Rectal smooth muscle tissue (tissue), 1 donor: ENCODE results near the gene ST6GALNAC6.

ENCODE experiments used
- H3K27ac ChIP-seq: one replicate; pipeline ENCODE4 v1.7.0; 2013; ENCODE audit warnings: low read depth, low read length, inconsistent platforms
- H3K27me3 ChIP-seq: one replicate; pipeline ENCODE4 v1.7.0; 2013; ENCODE audit warnings: low read length; ENCODE audit not compliant: control insufficient read depth, insufficient read depth
- H3K36me3 ChIP-seq: one replicate; pipeline ENCODE4 v1.7.0; 2013; ENCODE audit warnings: low read length; ENCODE audit not compliant: control insufficient read depth, insufficient read depth
- H3K4me1 ChIP-seq: one replicate; pipeline ENCODE4 v1.7.0; 2013; ENCODE audit warnings: low read length; ENCODE audit not compliant: control insufficient read depth, insufficient read depth
- H3K4me3 ChIP-seq: one replicate; pipeline ENCODE4 v1.7.0; 2013; ENCODE audit warnings: low read length
- H3K9ac ChIP-seq: one replicate; pipeline ENCODE4 v1.7.0; 2013; ENCODE audit warnings: low read length

ST6GALNAC6 gene

DNA sequence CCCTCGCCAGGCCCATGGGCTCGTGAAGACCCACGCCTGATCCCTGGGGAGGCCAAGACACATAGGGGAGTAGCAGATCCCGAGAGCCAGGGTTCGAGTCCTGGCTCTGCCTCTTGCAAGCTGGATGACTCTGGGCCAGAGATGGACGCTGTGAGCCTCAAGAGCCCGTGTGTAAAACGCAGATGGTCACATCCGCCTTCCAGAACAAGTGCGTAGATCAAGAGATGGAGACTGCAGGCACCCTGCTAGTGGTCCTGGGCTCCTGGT lies 9.2 kb upstream of the ST6GALNAC6 start:
- peaks cover 9% of the 10 kb centered on the region for H3K36me3 ChIP-seq
- no peak overlapping the region for H3K4me3 ChIP-seq
- no peaks in the 10 kb centered on the region for H3K4me1 ChIP-seq
- no peaks in the 10 kb centered on the region for H3K27me3 ChIP-seq
- H3K9ac ChIP-seq: no peak overlapping the region
- no peak overlapping the region for H3K27ac ChIP-seq

DNA sequence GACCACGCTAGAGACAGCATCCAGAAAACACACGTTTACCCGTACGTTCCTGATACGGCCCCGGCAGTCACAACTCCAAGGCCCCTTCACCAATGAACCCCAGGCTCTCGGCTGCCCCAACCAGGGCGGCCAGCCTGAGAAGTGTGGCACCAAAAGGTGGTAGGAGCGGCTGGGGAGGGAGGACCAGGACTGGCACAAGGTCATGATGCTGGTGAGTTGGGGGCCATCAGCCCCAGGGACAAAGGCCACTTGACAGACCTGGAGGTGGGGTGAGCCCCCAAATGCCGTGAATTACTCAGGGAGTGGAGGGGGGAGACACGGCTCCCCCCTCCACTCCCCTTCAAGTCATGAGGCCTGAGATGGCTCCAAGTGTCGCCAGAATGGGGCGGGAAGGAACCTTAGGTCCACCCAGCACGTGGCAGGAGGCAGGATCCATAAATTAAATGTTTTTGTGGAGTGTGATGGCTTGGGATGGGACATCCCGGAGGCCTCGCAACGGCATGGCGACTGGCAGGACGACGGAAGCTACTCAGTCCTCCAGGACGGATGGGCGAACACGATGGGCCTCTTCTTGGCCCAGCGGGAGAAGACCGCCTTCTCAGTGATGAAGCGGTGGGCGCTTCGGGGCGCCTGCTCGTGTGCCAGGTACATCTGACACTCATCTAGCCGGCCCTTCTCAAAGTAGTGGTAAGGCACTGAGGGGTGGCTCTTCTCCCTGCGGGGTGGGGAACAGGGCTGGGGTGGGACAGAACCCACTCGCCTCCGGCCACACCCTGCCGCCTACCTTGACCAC lies 8.7 kb upstream of the ST6GALNAC6 start:
- Histone ChIP-seq H3K27me3 (no peaks in the 10 kb centered on the region), H3K36me3 (peaks cover 9% of the 10 kb centered on the region), H3K9ac (no peak overlapping the region), H3K4me1 (no peaks in the 10 kb centered on the region), H3K4me3 (no peak overlapping the region), H3K27ac (no peak overlapping the region)

DNA sequence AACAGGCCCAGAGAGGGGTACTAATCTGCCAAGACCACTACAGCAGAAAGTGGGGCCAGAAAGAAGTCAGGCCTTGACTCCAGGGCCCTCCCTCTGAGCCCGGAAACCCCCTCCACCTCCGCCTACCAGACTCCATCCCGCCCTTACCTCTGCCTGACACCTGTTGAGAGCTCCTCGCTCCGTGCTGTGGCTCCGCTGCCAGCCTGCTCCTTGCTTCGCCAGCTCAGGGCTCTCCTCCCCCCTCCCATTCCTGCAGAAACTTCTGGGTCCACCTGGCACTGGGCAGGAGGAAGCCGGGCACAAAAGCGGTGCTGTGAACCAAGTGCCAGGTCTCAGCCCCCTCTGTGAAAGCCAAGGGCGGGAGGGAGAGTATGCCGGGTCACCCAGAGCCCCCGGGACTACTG lies 6.4 kb upstream of the ST6GALNAC6 start:
- Histone ChIP-seq H3K36me3 (no peaks in the 10 kb centered on the region), H3K9ac (peak overlapping the region; percentile 66), H3K4me1 (no peaks in the 10 kb centered on the region), H3K4me3 (peak overlapping the region; percentile 54), H3K27ac (no peak overlapping the region), H3K27me3 (no peaks in the 10 kb centered on the region)

DNA sequence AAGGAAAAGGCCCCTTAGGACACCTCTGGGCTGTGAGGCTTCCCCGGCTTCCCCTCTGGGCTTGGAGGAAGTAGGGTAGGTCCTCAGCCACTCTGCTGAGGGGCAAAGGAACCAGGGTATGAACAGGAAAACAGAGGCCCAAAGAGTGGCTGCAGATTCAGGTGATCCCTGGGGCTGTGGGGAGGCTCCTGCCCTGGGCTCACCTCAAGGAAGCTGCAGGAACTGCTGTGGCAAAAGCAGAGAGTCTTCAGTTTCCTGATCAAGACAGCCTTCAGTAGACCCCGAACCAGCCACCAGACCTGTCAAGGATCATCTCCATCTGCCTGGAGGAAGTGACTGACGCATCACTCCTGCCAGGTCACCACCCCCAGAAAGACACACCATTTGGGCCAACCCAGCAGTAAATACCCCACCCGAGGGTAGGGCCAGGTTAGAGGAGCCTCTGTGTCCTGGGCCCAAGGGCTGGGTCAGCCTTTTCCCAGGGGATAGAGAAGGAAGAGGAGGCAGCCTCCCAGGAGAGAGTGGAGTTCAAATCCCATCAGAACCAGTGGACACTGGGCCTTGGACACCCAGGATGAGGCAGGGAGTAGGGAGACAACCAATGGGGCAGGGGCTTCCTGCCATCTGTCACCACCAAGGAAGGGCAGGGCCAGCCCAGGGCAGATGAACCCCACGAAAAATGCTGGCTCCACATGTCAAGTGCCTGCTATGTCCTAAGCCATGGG lies 5.8 kb upstream of the ST6GALNAC6 start:
- Histone ChIP-seq H3K9ac (peak overlapping the region; percentile 66), H3K4me3 (peak overlapping the region; percentile 54), H3K36me3 (no peaks in the 10 kb centered on the region), H3K4me1 (no peaks in the 10 kb centered on the region), H3K27me3 (no peaks in the 10 kb centered on the region), H3K27ac (peak overlapping the region; percentile 27)

DNA sequence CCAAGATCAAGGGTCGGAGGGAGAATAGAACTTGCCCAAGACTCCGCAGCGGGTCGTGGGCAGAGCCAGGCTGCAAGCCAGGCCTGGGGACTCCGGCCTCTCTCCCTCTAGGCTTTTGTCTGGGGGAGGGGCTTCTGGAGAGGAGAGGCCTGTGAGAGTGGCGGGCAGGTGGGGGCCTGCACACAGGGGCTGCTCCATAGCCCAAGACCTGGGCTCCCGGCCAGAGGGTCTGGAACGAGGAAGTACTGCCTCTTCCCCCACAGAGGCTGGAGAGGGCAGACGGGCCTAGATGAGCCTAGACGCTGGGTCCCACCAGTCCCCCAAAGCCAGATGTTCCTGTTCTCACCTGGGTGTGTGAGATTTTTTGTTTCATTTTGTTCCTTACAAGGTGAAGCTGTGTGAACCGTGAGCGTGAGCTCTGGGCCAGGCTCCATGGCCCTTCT lies 5.2 kb upstream of the ST6GALNAC6 start:
- peak overlapping the region; percentile 54 for H3K4me3 ChIP-seq
- peak overlapping the region; percentile 66 for H3K9ac ChIP-seq
- H3K27ac ChIP-seq: peak overlapping the region; percentile 27
- no peaks in the 10 kb centered on the region for H3K36me3 ChIP-seq
- peaks cover 5% of the 10 kb centered on the region for H3K4me1 ChIP-seq
- no peaks in the 10 kb centered on the region for H3K27me3 ChIP-seq

DNA sequence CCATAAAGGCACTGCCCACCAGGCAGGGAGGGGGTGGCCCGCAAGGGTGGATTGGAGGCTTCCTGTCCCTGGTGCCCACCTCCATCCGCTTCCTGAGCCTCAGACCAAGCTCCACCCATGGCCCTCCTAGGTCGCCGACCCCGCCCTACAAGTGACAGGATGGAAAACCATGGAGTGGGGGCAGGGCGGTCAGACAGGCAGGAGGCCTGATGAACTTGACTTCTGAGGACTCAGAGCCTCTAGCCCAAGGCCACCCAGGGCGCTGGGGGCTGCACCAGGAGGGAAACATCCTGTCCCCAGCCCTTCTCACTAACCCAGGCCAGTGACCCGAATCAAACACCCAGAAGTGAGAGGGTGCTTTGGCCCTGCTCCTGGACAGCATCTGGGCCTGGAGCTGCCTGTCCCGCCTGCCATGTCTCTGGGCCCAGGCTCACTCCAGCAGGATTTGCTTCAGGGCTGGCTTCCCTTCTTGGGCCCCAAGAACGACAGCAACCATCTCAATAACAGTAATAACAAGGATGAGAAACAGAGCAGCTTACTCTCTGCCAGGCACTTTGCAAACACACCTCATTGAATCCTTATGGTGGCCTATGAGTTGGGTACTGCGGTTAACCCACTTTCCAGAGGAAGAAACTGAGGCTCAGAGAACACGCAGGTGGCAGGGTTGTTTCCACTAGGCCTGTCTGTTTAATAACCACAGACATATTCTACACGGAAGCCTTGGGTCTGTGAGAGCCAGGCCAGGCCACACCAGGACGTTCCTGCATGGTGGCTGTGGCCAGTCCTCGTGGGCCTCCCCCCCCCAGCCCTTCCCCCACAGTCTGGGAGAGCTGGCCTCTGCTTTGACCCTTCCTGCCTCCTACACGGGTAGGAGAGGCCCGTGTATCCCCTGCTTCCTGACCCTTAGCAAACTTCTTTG lies 4.4 kb upstream of the ST6GALNAC6 start:
- no peaks in the 10 kb centered on the region for H3K27me3 ChIP-seq
- no peak overlapping the region for H3K27ac ChIP-seq
- H3K36me3 ChIP-seq: no peaks in the 10 kb centered on the region
- H3K4me3 ChIP-seq: peak overlapping the region; percentile 54
- peaks cover 5% of the 10 kb centered on the region for H3K4me1 ChIP-seq
- peak overlapping the region; percentile 12 for H3K9ac ChIP-seq

DNA sequence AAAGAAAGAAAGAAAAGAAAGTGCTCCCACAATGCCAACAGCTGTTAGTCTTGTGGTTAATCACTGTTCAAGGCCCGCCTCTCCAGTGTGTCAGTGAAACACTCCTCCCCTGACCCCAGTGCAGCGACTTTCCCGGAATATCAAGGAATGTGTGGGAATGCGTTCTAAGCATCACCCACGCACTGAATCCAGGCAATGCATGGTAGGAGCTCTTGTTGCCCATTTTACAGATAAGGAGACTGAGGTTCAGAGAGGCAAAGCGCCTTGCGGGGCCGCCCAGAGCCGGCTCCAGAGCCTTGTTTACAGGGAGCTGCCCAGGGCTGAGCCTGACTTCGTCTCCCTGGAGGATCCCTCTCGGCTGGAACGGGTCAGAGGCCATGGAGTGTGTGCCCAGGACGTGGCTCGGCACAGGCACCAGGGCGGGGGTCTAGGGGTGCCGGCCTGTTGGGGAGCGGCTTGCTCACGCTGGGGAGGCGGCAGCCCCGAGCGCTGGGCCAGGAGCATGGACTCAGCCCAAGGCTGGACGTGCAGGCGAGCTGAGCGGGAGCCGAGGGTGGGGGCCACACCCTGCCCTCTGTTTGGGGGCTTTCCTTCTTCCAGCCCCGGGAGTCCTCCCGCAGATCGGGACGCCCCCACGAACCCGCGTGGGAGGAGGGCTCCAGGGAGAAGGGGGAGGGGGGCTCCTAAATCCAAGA lies 823 bp downstream of the ST6GALNAC6 start:
- H3K27ac ChIP-seq: peak overlapping the region; percentile 88
- H3K4me1 ChIP-seq: peaks cover 15% of the 10 kb centered on the region
- H3K36me3 ChIP-seq: peaks cover 28% of the 10 kb centered on the region
- H3K4me3 ChIP-seq: peak overlapping the region; percentile 90
- H3K9ac ChIP-seq: peak overlapping the region; percentile 83
- H3K27me3 ChIP-seq: no peaks in the 10 kb centered on the region

DNA sequence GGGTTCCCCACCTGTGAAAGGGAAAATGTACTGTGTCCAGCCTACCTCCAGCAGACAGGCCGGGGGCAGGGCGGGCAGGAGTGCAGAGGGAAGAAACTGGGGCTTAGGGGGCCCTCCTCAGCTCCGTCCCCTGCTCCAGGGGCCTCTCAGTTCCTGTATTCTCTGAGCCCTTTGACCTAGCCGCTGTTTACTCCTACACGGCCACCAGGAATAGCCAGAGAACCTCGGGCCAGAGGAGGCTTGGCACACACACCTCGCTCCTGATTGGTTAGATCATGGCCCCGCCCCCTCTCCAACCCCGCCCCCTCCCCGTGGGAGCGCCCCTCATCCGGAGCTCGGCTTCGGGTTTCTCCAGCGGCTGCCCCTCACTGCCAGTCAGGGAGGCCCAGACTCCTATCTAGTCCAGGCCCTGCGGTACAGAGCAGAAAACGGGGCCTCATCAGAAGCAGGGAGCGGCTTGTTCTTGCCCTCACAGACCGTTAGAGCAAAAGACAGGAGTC lies 2.2 kb downstream of the ST6GALNAC6 start:
- H3K4me3 ChIP-seq: peak overlapping the region; percentile 49
- peak overlapping the region; percentile 77 for H3K27ac ChIP-seq

DNA sequence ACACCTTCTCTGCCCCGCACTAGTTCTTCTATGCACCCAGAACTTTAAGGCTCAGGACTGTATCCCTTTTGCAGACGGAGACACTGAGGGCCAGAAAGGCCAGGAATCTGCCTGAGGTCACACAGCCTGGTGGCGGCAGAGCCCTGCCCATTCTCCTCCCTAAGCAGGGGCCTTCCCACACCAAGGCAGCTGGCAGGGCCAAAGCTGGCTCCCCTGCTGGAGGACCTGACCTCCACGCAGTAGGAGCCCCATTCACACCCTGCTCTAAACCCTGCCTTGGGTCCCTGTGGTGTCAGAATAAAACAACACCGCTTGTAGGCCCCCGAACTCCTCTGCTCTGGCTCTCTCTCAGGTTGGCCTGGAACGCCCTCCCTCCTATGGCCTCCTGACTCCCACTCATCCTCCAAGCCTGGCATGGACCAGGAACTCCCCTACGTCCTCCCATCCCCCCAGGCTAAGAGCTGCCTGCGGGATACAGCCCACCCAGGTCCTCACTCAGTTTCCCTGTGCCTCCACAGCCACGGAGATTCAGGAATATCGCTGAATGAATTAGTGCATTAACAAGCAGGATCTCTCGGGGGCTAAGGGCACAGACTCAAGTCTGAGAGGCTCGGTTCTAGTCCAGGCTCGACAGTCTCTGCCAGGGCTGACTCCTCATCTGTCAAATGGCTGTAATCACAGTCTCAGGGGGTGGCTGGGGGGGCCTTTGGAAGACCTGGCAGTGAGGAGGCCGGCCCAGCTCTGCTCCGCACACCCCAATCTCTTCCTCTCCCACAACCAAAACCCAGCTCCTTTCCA lies 2.8 kb downstream of the ST6GALNAC6 start:
- peaks cover 38% of the 10 kb centered on the region for H3K36me3 ChIP-seq
- H3K27ac ChIP-seq: peak overlapping the region; percentile 56
- no peaks in the 10 kb centered on the region for H3K27me3 ChIP-seq
- H3K4me1 ChIP-seq: peaks cover 15% of the 10 kb centered on the region
- H3K9ac ChIP-seq: no peak overlapping the region
- H3K4me3 ChIP-seq: peak overlapping the region; percentile 49

More for the DNA sequence above, 2.2 kb downstream of the ST6GALNAC6 start:
- Histone ChIP-seq H3K4me1 (peaks cover 15% of the 10 kb centered on the region), H3K27me3 (no peaks in the 10 kb centered on the region), H3K9ac (no peak overlapping the region), H3K36me3 (peaks cover 38% of the 10 kb centered on the region)

DNA sequence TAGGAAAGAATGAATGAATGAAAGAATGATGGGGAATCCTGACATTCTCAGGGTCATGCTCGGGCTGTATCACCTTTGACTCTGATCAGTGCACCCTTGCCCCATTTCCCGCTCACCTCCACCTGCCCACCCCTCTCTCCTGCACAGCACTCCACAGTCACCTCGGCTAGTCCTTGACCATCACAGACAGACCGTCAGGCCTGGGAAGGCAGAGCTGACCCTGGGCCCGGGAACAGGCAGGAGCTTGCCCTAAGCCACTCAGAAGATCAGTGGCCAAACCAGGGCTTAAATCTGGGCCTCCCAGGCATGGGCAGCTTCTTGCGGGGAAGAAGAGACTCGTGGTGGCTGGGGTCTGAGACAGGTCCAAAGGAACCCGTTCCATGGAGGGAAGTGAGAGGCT lies 3.6 kb downstream of the ST6GALNAC6 start:
- Histone ChIP-seq H3K27ac (no peak overlapping the region), H3K27me3 (no peaks in the 10 kb centered on the region), H3K4me1 (peaks cover 15% of the 10 kb centered on the region), H3K9ac (no peak overlapping the region), H3K36me3 (peaks cover 40% of the 10 kb centered on the region), H3K4me3 (no peak overlapping the region)

DNA sequence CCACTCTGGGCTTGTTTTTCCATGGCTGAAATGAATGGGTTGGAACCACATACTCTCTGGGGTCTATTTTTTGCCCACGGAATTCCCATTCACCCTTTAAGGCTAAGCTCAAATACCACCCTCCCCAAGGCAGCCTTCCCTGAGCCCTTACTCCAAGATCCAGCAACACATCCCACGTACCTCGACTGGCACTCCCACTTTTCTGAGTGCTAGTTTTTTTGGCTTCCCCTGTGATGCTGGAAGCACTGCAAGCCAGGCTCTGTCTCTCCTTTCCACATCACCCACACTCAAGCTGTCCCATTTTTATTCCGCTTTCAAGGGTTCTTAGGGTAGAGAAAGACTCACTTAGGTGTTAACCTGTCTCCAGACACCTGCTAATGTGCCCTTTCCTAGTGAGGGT lies 6.0 kb downstream of the ST6GALNAC6 start:
- H3K36me3 ChIP-seq: peaks cover 48% of the 10 kb centered on the region
- no peak overlapping the region for H3K9ac ChIP-seq
- no peaks in the 10 kb centered on the region for H3K27me3 ChIP-seq
- H3K4me3 ChIP-seq: no peak overlapping the region
- peaks cover 10% of the 10 kb centered on the region for H3K4me1 ChIP-seq
- H3K27ac ChIP-seq: no peak overlapping the region
